B cell (primary cell): ENCODE measurements around the gene HERC5. TPM values are rescaled to one million over a fixed set of nuclear protein-coding genes. Genes with fewer than 3 reads are reported as not detected.

Experiments
- ATAC-seq: fragments of 200-7000 bp; cut with Tn5 transposase; one replicate; pipeline ENCODE4 v1.10.0; 2021; ENCODE audit warnings: low read depth, mild to moderate bottlenecking, moderate number of reproducible peaks, moderate library complexity
- CTCF ChIA-PET: fragments of 350-600 bp; sonication (Branson Sonifier 250); formaldehyde crosslinking; loops from one replicate; lab custom pipeline; 2021; ENCODE audit warnings: antibody characterized with exemption, inconsistent platforms; lab: Charles Lee
- POLR2A ChIA-PET: fragments of 350-600 bp; sonication (Branson Sonifier 250); formaldehyde crosslinking; loops from one replicate; lab custom pipeline; 2021; ENCODE audit warnings: antibody characterized with exemption; lab: Charles Lee
- DNase-seq: peaks from one replicate; pipeline ENCODE4 v3.0.0; 2013
- H2AFZ ChIP-seq: 2 replicates; pipeline ENCODE4 v1.6.1; 2012; ENCODE audit warnings: mild to moderate bottlenecking, low read depth, low read length; ENCODE audit not compliant: insufficient read depth, poor library complexity, severe bottlenecking
- H3K27ac ChIP-seq, 2 donors: 1 replicate in 1 of 2; 2 replicates in 1 of 2; pipeline ENCODE4 v1.5.1; 2012 to 2013; ENCODE audit warnings: low read length in 2 of 2, mild to moderate bottlenecking in 2 of 2, moderate library complexity in 1 of 2
- H3K27me3 ChIP-seq, 4 experiments: fragments of 200-600 bp in 1 of 4; sonication (generic) in 1 of 4; replicated peaks in 1 of 4; 1 replicate in 2 of 4; 2 replicates in 2 of 4; pipeline versions ENCODE4 v1.6.1 to v1.7.0; 2013 to 2016; ENCODE audit warnings: low read length in 3 of 4, mild to moderate bottlenecking in 2 of 4, mixed read lengths in 1 of 4, moderate library complexity in 1 of 4; ENCODE audit not compliant: insufficient read depth in 4 of 4, control insufficient read depth in 3 of 4; ENCODE audit errors: control extremely low read depth in 1 of 4
- H3K36me3 ChIP-seq, 2 experiments: replicated peaks in 1 of 2; 1 replicate in 1 of 2; 2 replicates in 1 of 2; pipeline versions ENCODE4 v1.6.1 to v1.7.1; 2013; ENCODE audit warnings: low read length in 1 of 2; ENCODE audit not compliant: insufficient read depth in 2 of 2, control insufficient read depth in 1 of 2; ENCODE audit errors: control extremely low read depth in 1 of 2, extremely low read depth in 1 of 2
- H3K4me1 ChIP-seq, 2 donors: fragments of 200-600 bp in 1 of 2; sonication (generic) in 1 of 2; 1 replicate in 1 of 2; 2 replicates in 1 of 2; pipeline versions ENCODE4 v1.5.1 to v1.6.1; 2013 to 2017; ENCODE audit warnings: low read length in 2 of 2; ENCODE audit not compliant: control insufficient read depth in 2 of 2, insufficient read depth in 2 of 2
- H3K4me2 ChIP-seq: replicated peaks from 2 replicates; pipeline ENCODE3; 2012; ENCODE audit warnings: mild to moderate bottlenecking, low read depth, low read length; ENCODE audit not compliant: poor library complexity, severe bottlenecking
- H3K4me3 ChIP-seq, 5 experiments: fragments of 200-600 bp in 1 of 5; sonication (generic) in 1 of 5; 1 replicate in 3 of 5; 2 replicates in 2 of 5; pipeline versions ENCODE4 v1.5.1 to v1.7.0; 2011 to 2016; ENCODE audit warnings: low read length in 4 of 5, mild to moderate bottlenecking in 4 of 5, low read depth in 2 of 5, control low read depth in 1 of 5, moderate library complexity in 1 of 5; ENCODE audit not compliant: insufficient read depth in 1 of 5; ENCODE audit errors: control extremely low read depth in 1 of 5, extremely low read depth in 1 of 5
- H3K79me2 ChIP-seq: fragments of 200-600 bp; sonication (generic); one replicate; pipeline ENCODE4 v1.6.0; 2016; ENCODE audit warnings: low read length; ENCODE audit not compliant: control insufficient read depth, insufficient read depth
- H3K9ac ChIP-seq: fragments of 200-600 bp; sonication (generic); 2 replicates; pipeline ENCODE4 v1.6.1; 2017; ENCODE audit warnings: mild to moderate bottlenecking, low read length, moderate library complexity
- H3K9me3 ChIP-seq, 3 donors: one replicate each; pipeline versions ENCODE4 v1.6.1 to v1.7.1; 2013; ENCODE audit warnings: low read length in 2 of 3; ENCODE audit not compliant: control insufficient read depth in 2 of 3, insufficient read depth in 1 of 3; ENCODE audit errors: control extremely low read depth in 1 of 3
- H4K20me1 ChIP-seq: 2 replicates; pipeline ENCODE4 v1.6.0; 2012; ENCODE audit warnings: mild to moderate bottlenecking, low read length; ENCODE audit not compliant: insufficient read depth, control insufficient read depth, poor library complexity, severe bottlenecking
- H3K27ac Mint-ChIP-seq: one replicate; pipeline ENCODE4 v1.8.0; 2021; ENCODE audit warnings: mixed read lengths
- H3K27me3 Mint-ChIP-seq: one replicate; pipeline ENCODE4 v1.8.0; 2021; ENCODE audit warnings: mixed read lengths
- H3K4me1 Mint-ChIP-seq: one replicate; pipeline ENCODE4 v1.8.0; 2021; ENCODE audit warnings: mixed read lengths
- H3K4me3 Mint-ChIP-seq: one replicate; pipeline ENCODE4 v1.8.0; 2021; ENCODE audit warnings: mixed read lengths
- H3K9me3 Mint-ChIP-seq: one replicate; pipeline ENCODE4 v1.8.0; 2022; ENCODE audit warnings: mixed read lengths; ENCODE audit not compliant: insufficient read depth
- CTCF ChIP-seq: fragments of 200-600 bp; IDR thresholded peaks from one replicate; pipeline ENCODE4 v1.8.0; 2022; ENCODE audit warnings: antibody characterized with exemption, mild to moderate bottlenecking
- EZH2 ChIP-seq: IDR thresholded peaks from 2 replicates; pipeline ENCODE4 v1.6.1; 2012; ENCODE audit warnings: borderline replicate concordance, low read depth, mild to moderate bottlenecking, moderate library complexity, low read length; ENCODE audit not compliant: insufficient read depth, poor library complexity, severe bottlenecking
- WGBS: methylation state at CpG from one replicate; pipeline ENCODE4 v1.1.5; 2013; ENCODE audit warnings: missing lambda C conversion rate; ENCODE audit not compliant: insufficient coverage; 5-methylcytosine and 5-hydroxymethylcytosine counted together
- intact Hi-C: fragments of 100-400 bp; cut with micrococcal nuclease; formaldehyde crosslinking; loops from one replicate; pipeline ENCODE4 v1.10.0; 2022
- polyA plus RNA-seq: library from polyadenylated mRNA; depleted of rRNA; stranded (reverse); fragments of >200 nt; gene quantifications from 2 replicates; pipeline ENCODE4 v1.2.3, GENCODE V29; 2012
- total RNA-seq, 2 donors: library from RNA; stranded (reverse); fragments of 120-200 nt in 1 of 2; gene quantifications; 1 replicate in 1 of 2; 2 replicates in 1 of 2; pipeline versions ENCODE4 v1.2.3 to v1.2.4, GENCODE V29; 2013 to 2022

HERC5 gene
- total and polyA plus RNA-seq, 2 donors (not counting 1 experiment from before 2014, with no cell fraction given): 1.9 to 10.6 TPM

- DNase-seq (no peak), ATAC-seq (no peak)
- intact Hi-C loops: no loop called here
- H3K27me3 Mint-ChIP-seq: peaks cover 7% of the 10 kb centered on the region
- no peak overlapping the region for H2AFZ ChIP-seq
- H3K4me2 ChIP-seq: no peak overlapping the region
- no peaks in the 10 kb centered on the region for H3K9me3 Mint-ChIP-seq
- no peak overlapping the region for H3K27ac ChIP-seq
- H3K9me3 ChIP-seq: no peaks in the 10 kb centered on the region
- H3K79me2 ChIP-seq: no peaks in the 10 kb centered on the region
- H3K36me3 ChIP-seq: no peaks in the 10 kb centered on the region
- H3K4me1 Mint-ChIP-seq: no peaks in the 10 kb centered on the region
- TF ChIP-seq EZH2 (no peak), CTCF (no peak)
- no peak overlapping the region for H3K27ac Mint-ChIP-seq
- WGBS: 80% methylated on average over 3 of the region's 4 CpGs
- no peaks in the 10 kb centered on the region for H4K20me1 ChIP-seq
- ChIA-PET CTCF (interaction anchor here (1.0 to 2.1 kb wide), 3 partner anchors 19 to 489 kb away, joined by 3 to 4 read pairs (median 4); no protein-coding TSS in a partner anchor), POLR2A (no interaction called here)
- H3K27me3 ChIP-seq: no peaks in the 10 kb centered on the region
- H3K4me3 Mint-ChIP-seq: no peak overlapping the region
- H3K4me1 ChIP-seq: peaks cover 0 to under 1% of the 10 kb centered on the region in 2 donors
- no peak overlapping the region for H3K9ac ChIP-seq
- H3K4me3 ChIP-seq: no peak overlapping the region
These were observed 77.2 kb downstream of the HERC5 start for GRCh38 chr4:88533937-88534750.

- ATAC-seq: no peak
- WGBS: 92% methylated on average over 1 of the region's 2 CpGs
- no peaks in the 10 kb centered on the region for H3K36me3 ChIP-seq
- no peak for DNase-seq
- H3K4me1 ChIP-seq: peaks cover 0 to 4% of the 10 kb centered on the region in 2 donors
- H3K27ac ChIP-seq: no peak overlapping the region
- POLR2A ChIA-PET: no interaction called here
- CTCF ChIA-PET: interaction anchor here (0.9 to 2.1 kb wide), 5 partner anchors 9 to 488 kb away, joined by 3 to 7 read pairs (median 4); partner anchors contain the start of gene PYURF
- H4K20me1 ChIP-seq: no peaks in the 10 kb centered on the region
- no peaks in the 10 kb centered on the region for H3K9me3 ChIP-seq
- H3K9ac ChIP-seq: no peak overlapping the region
- Mint-ChIP-seq H3K27ac (no peak overlapping the region), H3K27me3 (peaks cover 12% of the 10 kb centered on the region), H3K4me3 (no peak overlapping the region), H3K4me1 (peaks cover 4% of the 10 kb centered on the region), H3K9me3 (no peaks in the 10 kb centered on the region)
- TF ChIP-seq CTCF (no peak), EZH2 (no peak)
- intact Hi-C loops: no loop called here
- H3K4me3 ChIP-seq: no peak overlapping the region
- H3K27me3 ChIP-seq: no peaks in the 10 kb centered on the region
- H2AFZ ChIP-seq: no peak overlapping the region
- H3K79me2 ChIP-seq: no peaks in the 10 kb centered on the region
- H3K4me2 ChIP-seq: no peak overlapping the region
These were observed 78.3 kb downstream of the HERC5 start for GRCh38 chr4:88535090-88535755.
